Omental fat pad (tissue), 4 donors: ENCODE measurements around the gene HOXC13. TPM values are rescaled to one million over a fixed set of nuclear protein-coding genes. Genes with fewer than 3 reads are reported as not detected.

Experiments used
- ATAC-seq: fragments of 150-250 bp; one replicate; pipeline ENCODE4 v1.9.1; 2016; ENCODE audit warnings: mild to moderate bottlenecking, moderate library complexity; ENCODE audit not compliant: low FRiP score
- DNase-seq: peaks from one replicate; pipeline ENCODE4 v3.0.0-alpha.2; 2019; ENCODE audit warnings: low spot score
- total RNA-seq, 4 donors: library from RNA; depleted of rRNA; stranded (reverse); fragments of >200 nt; gene quantifications; one replicate each; pipeline ENCODE4 v1.1.0, GENCODE V29; 2016
- TF ChIP-seq, protein P1 (sequence below), 3 donors: fragments of 450-650 bp; IDR thresholded peaks; one replicate each; pipeline ENCODE4 v1.5.1; 2016 to 2017; ENCODE audit warnings: antibody characterized with exemption in 3 of 3, mild to moderate bottlenecking in 3 of 3, moderate library complexity in 2 of 3

Gene HOXC13
- total RNA-seq, 4 donors from 2014 or later = not detected

DNA sequence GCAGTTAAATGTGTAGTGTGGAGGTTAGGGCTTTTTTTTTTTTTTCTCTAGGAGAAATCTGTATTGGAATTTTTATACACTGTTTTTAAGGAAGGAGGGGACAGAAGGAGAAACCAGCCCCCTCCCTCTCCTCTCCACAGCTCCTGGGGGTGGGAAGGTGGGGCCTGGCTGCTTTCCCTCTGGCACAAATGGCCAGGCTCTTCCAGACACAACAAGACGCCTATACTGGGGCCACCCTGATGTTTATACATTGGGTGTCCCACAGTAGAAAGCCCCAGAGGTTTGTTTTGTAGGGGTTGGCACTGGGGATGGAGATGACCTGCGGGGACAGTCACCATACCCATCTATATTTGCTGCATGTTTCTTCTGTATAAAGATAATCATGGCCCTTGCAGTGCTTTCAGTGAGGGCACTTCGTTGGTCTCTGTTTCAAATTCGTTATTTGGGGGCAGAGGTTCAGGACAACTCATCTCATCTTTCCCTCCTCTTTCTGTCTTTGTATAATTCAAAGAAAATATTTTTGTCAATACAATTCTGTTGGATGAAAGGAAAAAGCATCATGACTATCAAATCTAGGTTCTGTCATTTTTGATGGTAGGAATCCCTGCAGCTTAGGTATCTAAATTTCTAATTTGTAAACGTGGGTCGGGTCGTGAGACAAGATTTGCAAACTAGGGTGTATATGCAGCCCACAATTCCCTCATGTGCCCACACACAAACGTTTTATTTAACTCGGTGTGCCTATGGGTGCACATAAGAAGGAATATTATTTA is 38.4 kb downstream of the HOXC13 start:
- DNase-seq = no peak
- ATAC-seq = no peak
- TF ChIP-seq, protein P1, sequence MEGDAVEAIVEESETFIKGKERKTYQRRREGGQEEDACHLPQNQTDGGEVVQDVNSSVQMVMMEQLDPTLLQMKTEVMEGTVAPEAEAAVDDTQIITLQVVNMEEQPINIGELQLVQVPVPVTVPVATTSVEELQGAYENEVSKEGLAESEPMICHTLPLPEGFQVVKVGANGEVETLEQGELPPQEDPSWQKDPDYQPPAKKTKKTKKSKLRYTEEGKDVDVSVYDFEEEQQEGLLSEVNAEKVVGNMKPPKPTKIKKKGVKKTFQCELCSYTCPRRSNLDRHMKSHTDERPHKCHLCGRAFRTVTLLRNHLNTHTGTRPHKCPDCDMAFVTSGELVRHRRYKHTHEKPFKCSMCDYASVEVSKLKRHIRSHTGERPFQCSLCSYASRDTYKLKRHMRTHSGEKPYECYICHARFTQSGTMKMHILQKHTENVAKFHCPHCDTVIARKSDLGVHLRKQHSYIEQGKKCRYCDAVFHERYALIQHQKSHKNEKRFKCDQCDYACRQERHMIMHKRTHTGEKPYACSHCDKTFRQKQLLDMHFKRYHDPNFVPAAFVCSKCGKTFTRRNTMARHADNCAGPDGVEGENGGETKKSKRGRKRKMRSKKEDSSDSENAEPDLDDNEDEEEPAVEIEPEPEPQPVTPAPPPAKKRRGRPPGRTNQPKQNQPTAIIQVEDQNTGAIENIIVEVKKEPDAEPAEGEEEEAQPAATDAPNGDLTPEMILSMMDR (IDR thresholded peaks at IDR 0.05) = no peak

- DNase-seq = no peak
- ATAC-seq = no peak
- TF ChIP-seq, protein P1 (IDR thresholded peaks at IDR 0.05) = no peak
Observed at GRCh38 chr12:53977596-53978445, 39.2 kb downstream of the HOXC13 start.

GRCh38 chr12:53978477-53979356 is 40.1 kb downstream of the HOXC13 start:
- DNase-seq (no peak), ATAC-seq (no peak)
- TF ChIP-seq, protein P1 (IDR thresholded peaks at IDR 0.05) = no peak

- TF ChIP-seq, protein P1 (IDR thresholded peaks at IDR 0.05) = no peak
- DNase-seq = no peak
- ATAC-seq = no peak
Observed at GRCh38 chr12:53980104-53980801, 41.6 kb downstream of the HOXC13 start.

- ATAC-seq (no peak), DNase-seq (no peak)
- TF ChIP-seq, protein P1 (IDR thresholded peaks at IDR 0.05) = no peak
Observed at GRCh38 chr12:53980802-53981496, 42.3 kb downstream of the HOXC13 start.
